Gastroesophageal sphincter (tissue), 3 donors: ENCODE measurements around the gene LYPD3.

Experiments used
- EP300 ChIP-seq: sonication (generic); formaldehyde crosslinking; IDR thresholded peaks from one replicate; pipeline ENCODE4 v1.6.1; 2017; ENCODE audit warnings: antibody characterized with exemption, mild to moderate bottlenecking
- POLR2A ChIP-seq, 2 donors: fragments of 450-650 bp; IDR thresholded peaks; one replicate each; pipeline ENCODE4 v1.6.1; 2017; ENCODE audit warnings: antibody characterized with exemption in 2 of 2, mild to moderate bottlenecking in 2 of 2, moderate library complexity in 1 of 2
- TF ChIP-seq, protein P1 (sequence below), 4 experiments: fragments of 200-600 bp in 2 of 4; fragments of 450-650 bp in 2 of 4; sonication (generic) in 1 of 4; IDR thresholded peaks; one replicate each; pipeline ENCODE4 v1.5.1; 2017 to 2019; ENCODE audit warnings: antibody characterized with exemption in 4 of 4, mild to moderate bottlenecking in 2 of 4, moderate library complexity in 2 of 4

GRCh38 chr19:43414554-43414953 lies 50.9 kb downstream of the LYPD3 start, which contains the start of gene TEX101:
- TF ChIP-seq, protein P1, sequence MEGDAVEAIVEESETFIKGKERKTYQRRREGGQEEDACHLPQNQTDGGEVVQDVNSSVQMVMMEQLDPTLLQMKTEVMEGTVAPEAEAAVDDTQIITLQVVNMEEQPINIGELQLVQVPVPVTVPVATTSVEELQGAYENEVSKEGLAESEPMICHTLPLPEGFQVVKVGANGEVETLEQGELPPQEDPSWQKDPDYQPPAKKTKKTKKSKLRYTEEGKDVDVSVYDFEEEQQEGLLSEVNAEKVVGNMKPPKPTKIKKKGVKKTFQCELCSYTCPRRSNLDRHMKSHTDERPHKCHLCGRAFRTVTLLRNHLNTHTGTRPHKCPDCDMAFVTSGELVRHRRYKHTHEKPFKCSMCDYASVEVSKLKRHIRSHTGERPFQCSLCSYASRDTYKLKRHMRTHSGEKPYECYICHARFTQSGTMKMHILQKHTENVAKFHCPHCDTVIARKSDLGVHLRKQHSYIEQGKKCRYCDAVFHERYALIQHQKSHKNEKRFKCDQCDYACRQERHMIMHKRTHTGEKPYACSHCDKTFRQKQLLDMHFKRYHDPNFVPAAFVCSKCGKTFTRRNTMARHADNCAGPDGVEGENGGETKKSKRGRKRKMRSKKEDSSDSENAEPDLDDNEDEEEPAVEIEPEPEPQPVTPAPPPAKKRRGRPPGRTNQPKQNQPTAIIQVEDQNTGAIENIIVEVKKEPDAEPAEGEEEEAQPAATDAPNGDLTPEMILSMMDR (IDR thresholded peaks at IDR 0.05), result no peak
- TF ChIP-seq POLR2A (IDR thresholded peaks at IDR 0.05) (no peak), EP300 (no peak)
